Peyer's patch (tissue), 4 donors: ENCODE data around the gene ARHGEF33. TPM values are rescaled to one million over a fixed set of nuclear protein-coding genes. Genes with fewer than 3 reads are reported as not detected.
"Not testable (repeated sequence)": the region's sequence is repeated elsewhere in the genome, so short reads cannot be mapped to it uniquely, and the experiment has no call there.

Source experiments
- DNase-seq, 3 donors: peaks; one replicate each; pipeline ENCODE4 v3.0.0-alpha.2; 2017 to 2019
- H3K27ac ChIP-seq, 4 donors: fragments of 200-600 bp; sonication (generic); one replicate each; pipeline ENCODE4 v1.5.1; 2016 to 2019
- H3K27me3 ChIP-seq, 2 donors: fragments of 200-600 bp; sonication (generic); one replicate each; pipeline ENCODE4 v1.5.1; 2019
- H3K36me3 ChIP-seq, 3 donors: fragments of 200-600 bp; sonication (generic); one replicate each; pipeline ENCODE4 v1.5.1; 2016 to 2019
- H3K4me1 ChIP-seq, 4 donors: fragments of 200-600 bp; sonication (generic); one replicate each; pipeline ENCODE4 v1.5.1; 2016 to 2019
- H3K4me3 ChIP-seq, 4 donors: fragments of 200-600 bp; sonication (generic); 1 replicate in 3 of 4; 2 replicates in 1 of 4; pipeline ENCODE4 v1.5.1; 2016 to 2019; ENCODE audit warnings: mild to moderate bottlenecking in 1 of 4
- H3K9me3 ChIP-seq, 4 donors: fragments of 200-600 bp; sonication (generic); one replicate each; pipeline ENCODE4 v1.5.1; 2016 to 2019; ENCODE audit warnings: mild to moderate bottlenecking in 1 of 4
- POLR2A ChIP-seq, 2 donors: fragments of 450-650 bp; IDR thresholded peaks; one replicate each; pipeline ENCODE4 v1.5.1; 2017; ENCODE audit warnings: antibody characterized with exemption in 2 of 2, mild to moderate bottlenecking in 2 of 2, moderate library complexity in 2 of 2
- total RNA-seq, 4 donors: library from RNA; depleted of rRNA; stranded (reverse); fragments of >200 nt; gene quantifications; one replicate each; pipeline ENCODE4 v1.1.0, GENCODE V29; 2016
- TF ChIP-seq, protein P1 (sequence below), 6 experiments: fragments of 450-650 bp in 4 of 6; fragments of 200-600 bp in 2 of 6; sonication (generic) in 1 of 6; IDR thresholded peaks; one replicate each; pipeline ENCODE4 v1.5.1; 2017 to 2019; ENCODE audit warnings: antibody characterized with exemption in 6 of 6, mild to moderate bottlenecking in 3 of 6, moderate library complexity in 1 of 6

ARHGEF33 gene
- total RNA-seq, 4 donors from 2014 or later: 0.18 to 1.3 (median 0.28) TPM; not detected in 1

DNA sequence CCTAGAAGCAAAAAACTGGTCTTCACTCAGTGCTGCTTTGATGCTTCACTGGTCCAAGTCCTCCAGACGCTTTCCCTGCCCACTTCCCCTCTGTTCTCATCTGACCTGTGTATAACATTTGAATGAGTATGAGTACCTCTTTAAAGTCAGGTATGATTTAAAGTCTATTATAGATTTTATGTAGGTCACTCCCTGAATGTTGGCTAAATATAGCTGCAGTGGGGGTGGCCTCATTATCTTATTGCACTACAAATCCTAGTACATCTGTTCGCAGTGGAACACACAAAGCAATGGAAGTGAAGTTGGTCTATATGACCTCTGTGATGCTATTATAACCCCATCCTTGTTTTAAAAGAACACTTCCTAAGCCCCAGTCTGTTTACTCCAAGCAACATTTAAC is 33.2 kb downstream of the ARHGEF33 start:
- Histone ChIP-seq H3K9me3 (no peaks in the 10 kb centered on the region), H3K4me3 (no peak overlapping the region), H3K36me3 (no peaks in the 10 kb centered on the region), H3K27ac (no peak overlapping the region), H3K4me1 (no peaks in the 10 kb centered on the region), H3K27me3 (no peaks in the 10 kb centered on the region)
- DNase-seq: no peak
- TF ChIP-seq, protein P1, sequence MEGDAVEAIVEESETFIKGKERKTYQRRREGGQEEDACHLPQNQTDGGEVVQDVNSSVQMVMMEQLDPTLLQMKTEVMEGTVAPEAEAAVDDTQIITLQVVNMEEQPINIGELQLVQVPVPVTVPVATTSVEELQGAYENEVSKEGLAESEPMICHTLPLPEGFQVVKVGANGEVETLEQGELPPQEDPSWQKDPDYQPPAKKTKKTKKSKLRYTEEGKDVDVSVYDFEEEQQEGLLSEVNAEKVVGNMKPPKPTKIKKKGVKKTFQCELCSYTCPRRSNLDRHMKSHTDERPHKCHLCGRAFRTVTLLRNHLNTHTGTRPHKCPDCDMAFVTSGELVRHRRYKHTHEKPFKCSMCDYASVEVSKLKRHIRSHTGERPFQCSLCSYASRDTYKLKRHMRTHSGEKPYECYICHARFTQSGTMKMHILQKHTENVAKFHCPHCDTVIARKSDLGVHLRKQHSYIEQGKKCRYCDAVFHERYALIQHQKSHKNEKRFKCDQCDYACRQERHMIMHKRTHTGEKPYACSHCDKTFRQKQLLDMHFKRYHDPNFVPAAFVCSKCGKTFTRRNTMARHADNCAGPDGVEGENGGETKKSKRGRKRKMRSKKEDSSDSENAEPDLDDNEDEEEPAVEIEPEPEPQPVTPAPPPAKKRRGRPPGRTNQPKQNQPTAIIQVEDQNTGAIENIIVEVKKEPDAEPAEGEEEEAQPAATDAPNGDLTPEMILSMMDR (IDR thresholded peaks at IDR 0.05): no peak
- TF ChIP-seq POLR2A (IDR thresholded peaks at IDR 0.05): no peak

DNA sequence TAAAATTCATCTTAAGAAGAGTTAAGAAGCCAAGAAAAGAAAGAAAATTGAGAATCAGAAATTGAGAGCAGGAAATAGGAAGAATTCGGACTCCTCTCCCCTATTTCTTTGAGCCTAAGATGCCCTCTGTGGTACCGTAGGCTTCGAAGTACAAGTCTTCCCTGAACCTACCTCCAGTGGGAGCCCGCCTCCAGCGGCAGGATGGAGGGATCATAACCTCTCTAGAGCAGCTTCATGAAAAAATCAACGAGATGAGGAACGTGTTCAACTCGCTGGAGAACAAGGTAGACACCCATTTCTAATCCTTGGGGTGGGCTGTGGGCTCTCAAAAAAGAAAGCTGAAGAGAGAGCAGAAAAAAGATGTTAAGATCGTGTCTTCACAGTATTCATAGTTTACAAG is 36.3 kb downstream of the ARHGEF33 start:
- H3K9me3 ChIP-seq: no peaks in the 10 kb centered on the region
- H3K36me3 ChIP-seq: no peaks in the 10 kb centered on the region
- no peaks in the 10 kb centered on the region for H3K27me3 ChIP-seq
- no peak overlapping the region for H3K27ac ChIP-seq
- no peak for DNase-seq
- no peaks in the 10 kb centered on the region for H3K4me1 ChIP-seq
- H3K4me3 ChIP-seq: no peak overlapping the region
- TF ChIP-seq, protein P1 (IDR thresholded peaks at IDR 0.05): no peak
- TF ChIP-seq POLR2A (IDR thresholded peaks at IDR 0.05): no peak

DNA sequence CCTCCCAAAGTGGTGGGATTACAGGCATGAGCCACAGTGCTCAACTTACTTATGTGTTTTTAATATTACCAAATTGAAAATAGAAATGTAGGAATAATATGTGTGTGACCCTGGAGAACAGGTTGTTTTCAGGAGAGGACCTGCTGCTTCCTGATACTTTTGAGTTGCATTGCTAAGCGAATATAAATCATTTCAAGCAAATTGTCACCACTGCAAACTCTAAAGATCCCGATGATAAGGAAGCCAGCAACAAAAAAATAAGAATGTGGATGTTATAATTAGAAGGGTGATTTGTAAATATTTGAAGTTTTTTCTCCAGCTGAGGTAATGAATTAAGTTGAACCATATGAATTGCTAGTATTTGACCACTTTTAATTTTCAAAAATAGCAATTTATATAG is 40.9 kb downstream of the ARHGEF33 start:
- Histone ChIP-seq H3K27ac (no peak overlapping the region), H3K4me3 (no peak overlapping the region), H3K36me3 (no peaks in the 10 kb centered on the region), H3K9me3 (no peaks in the 10 kb centered on the region), H3K4me1 (no peaks in the 10 kb centered on the region), H3K27me3 (no peaks in the 10 kb centered on the region)
- no peak for DNase-seq
- no peak for TF ChIP-seq POLR2A (IDR thresholded peaks at IDR 0.05)

DNA sequence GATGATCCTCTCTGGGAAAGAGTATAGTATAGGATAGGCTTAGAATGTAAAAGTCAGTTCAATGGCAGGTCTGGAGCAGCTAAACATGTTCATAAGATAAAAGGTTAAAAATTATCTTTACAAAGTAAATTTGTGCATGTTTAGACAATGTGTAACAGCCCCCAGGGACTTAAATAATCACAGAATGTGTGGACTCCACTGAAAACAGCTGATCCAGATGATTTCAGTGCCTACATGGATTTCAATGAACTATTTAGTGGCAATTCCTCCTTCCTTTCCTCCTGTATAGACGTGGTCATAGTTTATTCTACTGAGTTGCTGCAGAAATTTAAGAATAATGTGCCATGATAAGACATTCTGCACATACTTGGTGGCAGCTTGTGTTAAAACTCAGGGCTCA is 42.9 kb downstream of the ARHGEF33 start:
- Histone ChIP-seq H3K4me1 (no peaks in the 10 kb centered on the region), H3K27me3 (no peaks in the 10 kb centered on the region), H3K27ac (no peak overlapping the region), H3K36me3 (no peaks in the 10 kb centered on the region), H3K9me3 (no peaks in the 10 kb centered on the region), H3K4me3 (no peak overlapping the region)
- DNase-seq: no peak
- TF ChIP-seq, protein P1 (IDR thresholded peaks at IDR 0.05): no peak
- TF ChIP-seq POLR2A (IDR thresholded peaks at IDR 0.05): no peak

DNA sequence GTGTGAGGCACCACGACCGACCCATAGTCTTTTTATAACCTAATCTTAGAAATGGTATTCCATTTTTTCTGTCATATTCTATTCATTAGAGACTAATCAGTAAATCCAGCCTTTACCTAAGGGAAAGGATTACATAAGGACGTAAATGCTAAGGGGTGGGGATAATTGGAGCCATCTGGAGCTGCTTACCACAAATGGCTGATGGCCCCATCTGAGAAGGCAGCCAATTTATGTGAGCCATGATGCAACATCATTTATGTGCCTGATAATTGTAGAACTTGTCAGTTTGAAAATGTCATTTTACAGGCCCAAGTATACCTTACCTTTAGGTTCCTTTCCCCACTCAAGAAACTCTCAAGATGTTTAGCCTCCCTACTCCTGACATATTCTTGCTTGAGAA is 44.0 kb downstream of the ARHGEF33 start:
- no peaks in the 10 kb centered on the region for H3K36me3 ChIP-seq
- H3K27me3 ChIP-seq: no peaks in the 10 kb centered on the region
- no peak for TF ChIP-seq POLR2A (IDR thresholded peaks at IDR 0.05)
- TF ChIP-seq, protein P1 (IDR thresholded peaks at IDR 0.05): no peak
- no peak for DNase-seq
- no peaks in the 10 kb centered on the region for H3K9me3 ChIP-seq
- no peaks in the 10 kb centered on the region for H3K4me1 ChIP-seq
- H3K27ac ChIP-seq: no peak overlapping the region
- H3K4me3 ChIP-seq: no peak overlapping the region

DNA sequence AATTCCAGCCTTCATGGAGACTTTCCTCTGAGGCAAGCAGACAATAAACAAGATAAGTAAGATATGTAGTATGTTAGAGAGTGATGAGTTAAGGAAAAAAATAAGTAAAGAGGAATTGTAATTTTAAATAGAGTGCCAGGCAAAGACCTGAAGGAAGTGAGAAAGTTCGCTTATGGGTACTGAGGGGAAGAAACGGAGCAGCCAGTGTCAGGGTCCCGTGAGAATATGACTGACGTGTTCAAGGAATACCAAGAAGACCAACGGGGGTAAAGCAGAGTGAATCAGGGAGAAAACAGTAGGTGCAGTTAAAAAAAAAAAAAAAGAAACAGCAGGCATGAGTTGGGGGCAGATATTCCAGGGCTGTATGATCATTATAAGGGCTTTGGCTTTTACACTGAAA is 45.1 kb downstream of the ARHGEF33 start:
- no peak for DNase-seq
- no peak for TF ChIP-seq POLR2A (IDR thresholded peaks at IDR 0.05)
- Histone ChIP-seq H3K36me3 (no peaks in the 10 kb centered on the region), H3K4me1 (no peaks in the 10 kb centered on the region), H3K4me3 (no peak overlapping the region), H3K27ac (no peak overlapping the region), H3K27me3 (no peaks in the 10 kb centered on the region), H3K9me3 (no peaks in the 10 kb centered on the region)

DNA sequence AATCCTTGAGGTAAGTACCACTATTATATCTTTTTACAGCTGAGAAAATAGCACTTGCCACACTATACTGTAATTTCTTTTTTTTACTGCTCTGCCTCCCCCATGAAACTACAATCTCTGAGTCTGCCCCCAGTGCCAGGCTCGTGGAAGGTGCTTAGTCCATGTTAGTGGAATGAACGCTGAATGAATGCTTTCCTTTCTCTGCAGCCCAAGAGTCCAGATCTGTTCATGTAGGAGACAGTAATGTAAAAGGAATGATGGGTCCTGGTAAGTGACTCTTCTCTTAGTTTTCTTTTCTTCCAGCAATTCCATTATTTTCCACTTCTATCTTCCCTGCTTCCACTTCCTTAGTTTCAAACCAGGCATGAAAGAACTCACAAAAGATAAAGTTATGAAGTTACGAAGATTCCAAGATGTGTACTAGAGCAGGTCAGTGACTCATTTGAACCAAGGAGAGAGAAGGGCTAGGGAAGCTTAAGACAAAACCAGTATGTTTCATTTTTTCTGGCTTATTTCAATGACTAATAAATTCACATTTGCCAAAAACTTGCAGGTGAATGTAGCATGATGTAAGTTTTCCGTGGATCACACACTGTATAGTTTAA is 46.0 kb downstream of the ARHGEF33 start:
- no peaks in the 10 kb centered on the region for H3K4me1 ChIP-seq
- DNase-seq: no peak
- TF ChIP-seq, protein P1 (IDR thresholded peaks at IDR 0.05): no peak
- TF ChIP-seq POLR2A (IDR thresholded peaks at IDR 0.05): no peak

DNA sequence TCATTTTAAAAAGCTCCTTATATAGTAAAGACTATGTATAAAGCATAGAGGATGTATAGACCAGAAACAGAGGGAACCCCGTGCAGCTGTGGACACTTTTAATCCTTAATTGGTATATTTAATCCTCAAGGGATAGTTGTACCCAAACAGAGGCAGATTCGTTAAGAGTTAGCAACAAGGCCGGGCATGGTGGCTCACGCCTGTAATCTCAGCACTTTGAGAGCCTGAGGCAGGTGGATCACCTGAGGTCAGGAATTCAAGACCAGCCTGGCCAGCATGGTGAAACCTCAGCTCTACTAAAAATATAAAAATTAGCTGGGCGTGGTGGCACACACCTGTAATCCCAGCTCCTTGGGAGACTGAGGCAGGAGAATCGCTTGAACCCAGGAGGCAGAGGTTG is 46.8 kb downstream of the ARHGEF33 start:
- not testable (repeated sequence) for H3K4me3 ChIP-seq, H3K9me3 ChIP-seq, H3K36me3 ChIP-seq, H3K4me1 ChIP-seq, H3K27ac ChIP-seq, DNase-seq, H3K27me3 ChIP-seq

More for the DNA sequence above, 46.0 kb downstream of the ARHGEF33 start:
- Histone ChIP-seq H3K4me3 (no peak overlapping the region), H3K27me3 (no peaks in the 10 kb centered on the region), H3K9me3 (no peaks in the 10 kb centered on the region), H3K27ac (no peak overlapping the region), H3K36me3 (no peaks in the 10 kb centered on the region)
